Sciatic nerve (tissue), 2 donors: Measurements from ENCODE around the gene LENG8. TPM values are rescaled to one million over a fixed set of nuclear protein-coding genes. Genes with fewer than 3 reads are reported as not detected.

Source experiments
- ATAC-seq: fragments of 200-7000 bp; cut with Tn5 transposase; one replicate; pipeline ENCODE4 v1.9.1; 2020; ENCODE audit warnings: mild to moderate bottlenecking, moderate library complexity
- DNase-seq: peaks from one replicate; pipeline ENCODE4 v3.0.0-alpha.2; 2020; ENCODE audit warnings: low spot score
- intact Hi-C: fragments of 100-400 bp; cut with DNase I; formaldehyde crosslinking; loops from one replicate; pipeline ENCODE4 v1.14.2; 2022
- total RNA-seq: library from RNA; stranded (reverse); fragmentation: NEBNext Ultra II Directional; extraction: Animal tissue kit (Norgen Biotek cat#: 25700); gene quantifications from one replicate; pipeline ENCODE4 v1.2.1, GENCODE V29; 2021
- donor health status: DM: no; HTN: no; CAD: no.
- donor health status: DM: no; HTN: no; CAD: no.

Gene LENG8
- 305 TPM for total RNA-seq

- intact Hi-C loops: no loop called here
- DNase-seq (peak; percentile 98), ATAC-seq (peak; percentile 99)
Observed at GRCh38 chr19:54448774-54449700, at the start of gene LENG8. Gene LENG8, plus strand, starts transcription at chr19:54449199. Its CDS starts 2,146 bp downstream, at chr19:54451345.

- intact Hi-C loops: no loop called here
- ATAC-seq (no peak), DNase-seq (no peak)
Observed at GRCh38 chr19:54400913-54401312, 48.1 kb upstream of the LENG8 start.

- intact Hi-C loops: no loop called here
Observed at GRCh38 chr19:54403054-54403453, 45.9 kb upstream of the LENG8 start.

GRCh38 chr19:54405628-54406027, 43.4 kb upstream of the LENG8 start:
- DNase-seq (no peak), ATAC-seq (no peak)
- intact Hi-C loops: no loop called here

More at GRCh38 chr19:54403054-54403453, 45.9 kb upstream of the LENG8 start:
- DNase-seq: no peak
- ATAC-seq: no peak

GRCh38 chr19:54407780-54408179, 41.2 kb upstream of the LENG8 start:
- intact Hi-C loops: no loop called here
- no peak for ATAC-seq
- DNase-seq: no peak

- intact Hi-C loops: no loop called here
- DNase-seq (no peak), ATAC-seq (no peak)
Observed at GRCh38 chr19:54408456-54409026, 40.5 kb upstream of the LENG8 start.

- ATAC-seq: no peak
- no peak for DNase-seq
- intact Hi-C loops: no loop called here
Observed at GRCh38 chr19:54411033-54411432, 38.0 kb upstream of the LENG8 start.

- intact Hi-C loops: no loop called here
- ATAC-seq (no peak), DNase-seq (no peak)
Observed at GRCh38 chr19:54412877-54413276, 36.1 kb upstream of the LENG8 start.

- intact Hi-C loops: loop anchor here (1.0 kb wide), 1 partner anchor 41 kb away; no protein-coding TSS in a partner anchor
- no peak for ATAC-seq
- no peak for DNase-seq
Observed at GRCh38 chr19:54414156-54414555, 34.8 kb upstream of the LENG8 start.

GRCh38 chr19:54415208-54415900, 33.6 kb upstream of the LENG8 start, which contains the start of gene TTYH1:
Gene TTYH1, plus strand, starts transcription at chr19:54415464. Its CDS starts 89 bp downstream, at chr19:54415553.
- no peak for DNase-seq
- no peak for ATAC-seq
- intact Hi-C loops: no loop called here

- DNase-seq (no peak), ATAC-seq (no peak)
- intact Hi-C loops: no loop called here
Observed at GRCh38 chr19:54415901-54416673, 32.9 kb upstream of the LENG8 start.

- intact Hi-C loops: no loop called here
- ATAC-seq (no peak), DNase-seq (no peak)
Observed at GRCh38 chr19:54416695-54417491, 32.1 kb upstream of the LENG8 start.

- DNase-seq (no peak), ATAC-seq (no peak)
- intact Hi-C loops: loop anchor here (2.0 kb wide), 1 partner anchor 319 kb away; no protein-coding TSS in a partner anchor
Observed at GRCh38 chr19:54418030-54418929, 30.7 kb upstream of the LENG8 start.

GRCh38 chr19:54418930-54419800, 29.8 kb upstream of the LENG8 start:
- intact Hi-C loops: loop anchor here (2.0 kb wide), 1 partner anchor 320 kb away; no protein-coding TSS in a partner anchor
- ATAC-seq (no peak), DNase-seq (no peak)

- intact Hi-C loops: no loop called here
- no peak for ATAC-seq
- DNase-seq: no peak
Observed at GRCh38 chr19:54420068-54420382, 29.0 kb upstream of the LENG8 start.
